HEK293 (cell line): ENCODE measurements around the gene WIPF3.

Source experiments
- CTCF ChIP-seq: fragments of 450-650 bp; formaldehyde crosslinking; IDR thresholded peaks from 2 replicates; pipeline ENCODE4 v1.5.1; 2016; ENCODE audit warnings: missing biosample characterization, missing genetic modification characterization
- MEIS1 ChIP-seq: sonication (generic); formaldehyde crosslinking; IDR thresholded peaks from 2 replicates; pipeline ENCODE4 v1.8.1; 2022; ENCODE audit warnings: missing genetic modification reagents, mild to moderate bottlenecking, borderline replicate concordance
- MYNN ChIP-seq: fragments of 450-650 bp; formaldehyde crosslinking; IDR thresholded peaks from 2 replicates; pipeline ENCODE4 v1.5.1; 2016; ENCODE audit warnings: missing biosample characterization, missing genetic modification characterization, borderline replicate concordance
- PBX3 ChIP-seq: sonication (generic); formaldehyde crosslinking; IDR thresholded peaks from 2 replicates; pipeline ENCODE4 v1.8.1; 2022; ENCODE audit warnings: mild to moderate bottlenecking, moderate library complexity, missing genetic modification reagents
- SP2 ChIP-seq: fragments of 450-650 bp; formaldehyde crosslinking; IDR thresholded peaks from 2 replicates; pipeline ENCODE4 v1.5.1; 2016; ENCODE audit warnings: missing biosample characterization, missing genetic modification characterization
- ZFP3 ChIP-seq: fragments of 450-650 bp; formaldehyde crosslinking; IDR thresholded peaks from 2 replicates; pipeline ENCODE4 v1.5.1; 2016; ENCODE audit warnings: low read depth, missing biosample characterization, missing genetic modification characterization
- ZFP37 ChIP-seq: fragments of 450-650 bp; formaldehyde crosslinking; IDR thresholded peaks from 2 replicates; pipeline ENCODE4 v1.5.1; 2016; ENCODE audit warnings: missing biosample characterization, missing genetic modification characterization
- ZNF133 ChIP-seq: fragments of 450-650 bp; formaldehyde crosslinking; IDR thresholded peaks from 2 replicates; pipeline ENCODE4 v1.5.1; 2016; ENCODE audit warnings: missing biosample characterization, missing genetic modification characterization
- ZNF670 ChIP-seq: fragments of 450-650 bp; formaldehyde crosslinking; IDR thresholded peaks from 2 replicates; pipeline ENCODE4 v1.5.1; 2016; ENCODE audit warnings: missing biosample characterization, missing genetic modification characterization, low read depth
- TF ChIP-seq, protein P1 (sequence below): fragments of 450-650 bp; formaldehyde crosslinking; IDR thresholded peaks from 2 replicates; pipeline ENCODE4 v1.5.1; 2016; ENCODE audit warnings: missing biosample characterization, missing genetic modification characterization
- TF ChIP-seq, protein P2 (sequence below): fragments of 450-650 bp; formaldehyde crosslinking; IDR thresholded peaks from 2 replicates; pipeline ENCODE4 v1.5.1; 2016; ENCODE audit warnings: missing biosample characterization, missing genetic modification characterization

DNA sequence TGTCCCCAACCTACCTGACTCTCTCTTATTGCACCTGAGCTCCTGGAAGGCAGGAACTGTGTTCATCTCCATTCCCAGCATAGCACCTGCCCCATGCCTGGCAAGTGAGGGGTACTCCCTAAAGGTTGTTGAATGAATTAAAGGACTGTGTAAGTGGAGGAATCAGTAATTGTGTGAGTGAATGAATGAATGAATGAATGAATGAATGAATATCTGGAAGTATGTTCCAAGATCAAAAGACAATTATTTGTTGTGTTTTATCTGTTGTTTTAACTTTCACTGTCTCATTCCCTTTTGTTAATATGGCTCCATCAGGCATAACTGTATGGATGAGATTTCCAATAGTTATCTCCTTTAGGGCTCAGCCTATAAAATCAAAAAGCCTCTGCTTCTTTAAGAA is 4.0 kb downstream of the WIPF3 start:
- no peak for TF ChIP-seq CTCF (tag by site-specific recombination)
- TF ChIP-seq PBX3: no peak
- no peak for TF ChIP-seq MEIS1 (CRISPR knock-in tag)
- TF ChIP-seq MYNN (tag by site-specific recombination): no peak
- TF ChIP-seq ZFP37: no peak
- TF ChIP-seq, protein P1, sequence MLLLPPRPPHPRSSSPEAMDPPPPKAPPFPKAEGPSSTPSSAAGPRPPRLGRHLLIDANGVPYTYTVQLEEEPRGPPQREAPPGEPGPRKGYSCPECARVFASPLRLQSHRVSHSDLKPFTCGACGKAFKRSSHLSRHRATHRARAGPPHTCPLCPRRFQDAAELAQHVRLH (tag by site-specific recombination): no peak
- TF ChIP-seq, protein P2, sequence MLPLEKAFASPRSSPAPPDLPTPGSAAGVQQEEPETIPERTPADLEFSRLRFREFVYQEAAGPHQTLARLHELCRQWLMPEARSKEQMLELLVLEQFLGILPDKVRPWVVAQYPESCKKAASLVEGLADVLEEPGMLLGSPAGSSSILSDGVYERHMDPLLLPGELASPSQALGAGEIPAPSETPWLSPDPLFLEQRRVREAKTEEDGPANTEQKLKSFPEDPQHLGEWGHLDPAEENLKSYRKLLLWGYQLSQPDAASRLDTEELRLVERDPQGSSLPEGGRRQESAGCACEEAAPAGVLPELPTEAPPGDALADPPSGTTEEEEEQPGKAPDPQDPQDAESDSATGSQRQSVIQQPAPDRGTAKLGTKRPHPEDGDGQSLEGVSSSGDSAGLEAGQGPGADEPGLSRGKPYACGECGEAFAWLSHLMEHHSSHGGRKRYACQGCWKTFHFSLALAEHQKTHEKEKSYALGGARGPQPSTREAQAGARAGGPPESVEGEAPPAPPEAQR (tag by site-specific recombination): no peak
- no peak for TF ChIP-seq ZFP3 (tag by site-specific recombination)
- no peak for TF ChIP-seq SP2 (tag by site-specific recombination)
- no peak for TF ChIP-seq ZNF133 (tag by site-specific recombination)
- TF ChIP-seq ZNF670 (tag by site-specific recombination): no peak
